C1 segment of cervical spinal cord (tissue), 14 donors: ENCODE measurements around the gene PDE3B.
A peak's percentile ranks its signal among the peaks of the same experiment; 100 is the strongest.
"Not testable (repeated sequence)": the region's sequence is repeated elsewhere in the genome, so short reads cannot be mapped to it uniquely, and the experiment has no call there.

Source experiments
- DNase-seq, 14 donors: peaks; one replicate each; lab custom pipeline; 2025; lab: John Stamatoyannopoulos, UW

PDE3B gene

GRCh38 chr11:14676068-14676467 lies 32.5 kb downstream of the PDE3B start:
- DNase-seq = no peak

GRCh38 chr11:14677146-14677545 lies 33.5 kb downstream of the PDE3B start:
- DNase-seq = no peak

GRCh38 chr11:14678350-14678749 lies 34.7 kb downstream of the PDE3B start:
- no peak for DNase-seq

GRCh38 chr11:14679662-14680061 lies 36.1 kb downstream of the PDE3B start:
- DNase-seq = no peak

GRCh38 chr11:14684234-14684915 lies 40.8 kb downstream of the PDE3B start:
- DNase-seq = not testable (repeated sequence)

- DNase-seq = peak in 1 of 14 donors; percentile 46
These were observed 43.9 kb downstream of the PDE3B start for GRCh38 chr11:14687456-14687855.

- no peak for DNase-seq
These were observed 44.5 kb downstream of the PDE3B start for GRCh38 chr11:14687943-14688627.

- not testable (repeated sequence) for DNase-seq
These were observed 52.1 kb downstream of the PDE3B start for GRCh38 chr11:14695656-14696055.

GRCh38 chr11:14698771-14699170 lies 55.2 kb downstream of the PDE3B start:
- DNase-seq = no peak

- DNase-seq = no peak
These were observed 57.0 kb downstream of the PDE3B start for GRCh38 chr11:14700593-14700992.

- no peak for DNase-seq
These were observed 59.2 kb downstream of the PDE3B start for GRCh38 chr11:14702760-14703159.

- DNase-seq = no peak
These were observed 60.1 kb downstream of the PDE3B start for GRCh38 chr11:14703731-14704130.

- DNase-seq = no peak
These were observed 61.5 kb downstream of the PDE3B start for GRCh38 chr11:14705067-14705466.

GRCh38 chr11:14713496-14714244 lies 70.1 kb downstream of the PDE3B start:
- DNase-seq = no peak

- not testable (repeated sequence) for DNase-seq
These were observed 72.1 kb downstream of the PDE3B start for GRCh38 chr11:14715669-14716068.

- no peak for DNase-seq
These were observed 78.9 kb downstream of the PDE3B start for GRCh38 chr11:14722496-14722895.

- DNase-seq = no peak
These were observed 81.5 kb downstream of the PDE3B start for GRCh38 chr11:14725150-14725549.

- no peak for DNase-seq
These were observed 83.6 kb downstream of the PDE3B start for GRCh38 chr11:14727215-14727614.

- no peak for DNase-seq
These were observed 84.1 kb downstream of the PDE3B start for GRCh38 chr11:14727746-14728145.

- DNase-seq = not testable (repeated sequence)
These were observed 96.9 kb downstream of the PDE3B start for GRCh38 chr11:14740539-14740938.

GRCh38 chr11:14741195-14741594 lies 97.6 kb downstream of the PDE3B start:
- no peak for DNase-seq

GRCh38 chr11:14742849-14743559 lies 99.4 kb downstream of the PDE3B start:
- DNase-seq = no peak
